Neural progenitor cell (in vitro differentiated cells): ENCODE results near the gene CCDC18.

Source experiments
- CTCF ChIP-seq: fragments of 200-600 bp; sonication (generic); IDR thresholded peaks from 2 replicates; pipeline ENCODE4 v1.5.1; 2017; ENCODE audit warnings: antibody characterized with exemption, mild to moderate bottlenecking
- EZH2 ChIP-seq: fragments of 200-600 bp; sonication (generic); IDR thresholded peaks from 2 replicates; pipeline ENCODE4 v1.6.1; 2017; ENCODE audit warnings: antibody characterized with exemption, mild to moderate bottlenecking, moderate library complexity
- EZH2phosphoT487 ChIP-seq: fragments of 200-600 bp; sonication (generic); IDR thresholded peaks from 2 replicates; pipeline ENCODE4 v1.6.1; 2017; ENCODE audit warnings: antibody characterized with exemption

GRCh38 chr1:93167006-93167405 lies 13.5 kb upstream of the CCDC18 start:
- TF ChIP-seq CTCF = no peak
- TF ChIP-seq EZH2 = no peak
- no peak for TF ChIP-seq EZH2phosphoT487
